ENCODE measurements around the gene UGT2B11. TPM values are rescaled to one million over a fixed set of nuclear protein-coding genes. Genes with fewer than 3 reads are reported as not detected.
"Not testable (repeated sequence)": the region's sequence is repeated elsewhere in the genome, so short reads cannot be mapped to it uniquely, and the experiment has no call there.

UGT2B11 gene
- polyA plus RNA-seq (ENCODE audit: insufficient read length in 3 of 3): 1 to 10 TPM; 1.8 to 3.9 (median 2.4) TPM

- no peak for DNase-seq (ENCODE audit: low read depth in 3 of 3, low spot score in 2 of 3)
These were observed at the start of gene UGT2B11 for GRCh38 chr4:69214716-69215115. UGT2B11 (minus strand) TSS chr4:69214748; CDS start chr4:69214722, 26 bp downstream.

DNA sequence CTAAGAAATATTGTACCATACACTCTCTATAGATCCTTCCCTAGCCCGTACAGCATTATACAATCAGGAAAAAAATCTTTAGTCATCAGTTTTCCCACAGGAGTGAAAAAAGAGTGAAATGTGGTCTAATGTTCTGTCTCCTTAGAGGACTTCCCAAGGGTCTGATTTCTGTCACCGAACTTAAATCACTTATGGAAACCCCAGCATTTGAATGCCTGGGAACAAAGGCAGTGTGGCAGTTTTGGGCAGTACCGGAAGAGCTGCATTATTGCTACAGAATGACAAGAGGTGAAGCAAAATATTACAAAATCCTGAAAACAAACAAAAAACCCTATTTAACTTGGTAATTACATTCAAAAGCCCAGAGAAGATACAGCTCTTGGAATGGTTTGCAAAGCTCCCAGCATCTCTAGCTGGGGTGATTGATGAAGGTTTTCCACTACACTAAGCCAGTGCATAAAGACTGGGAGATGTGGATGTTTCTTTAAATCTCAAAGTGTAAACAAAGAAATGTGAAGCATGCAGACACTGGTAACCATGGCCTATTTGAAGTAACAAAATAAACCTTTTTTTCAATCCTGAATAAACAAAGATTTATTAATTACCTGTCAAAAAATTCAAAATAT, 38.7 kb upstream of the UGT2B11 start:
- not testable (repeated sequence) for DNase-seq (ENCODE audit: low read depth in 3 of 3, low spot score in 2 of 3)

DNA sequence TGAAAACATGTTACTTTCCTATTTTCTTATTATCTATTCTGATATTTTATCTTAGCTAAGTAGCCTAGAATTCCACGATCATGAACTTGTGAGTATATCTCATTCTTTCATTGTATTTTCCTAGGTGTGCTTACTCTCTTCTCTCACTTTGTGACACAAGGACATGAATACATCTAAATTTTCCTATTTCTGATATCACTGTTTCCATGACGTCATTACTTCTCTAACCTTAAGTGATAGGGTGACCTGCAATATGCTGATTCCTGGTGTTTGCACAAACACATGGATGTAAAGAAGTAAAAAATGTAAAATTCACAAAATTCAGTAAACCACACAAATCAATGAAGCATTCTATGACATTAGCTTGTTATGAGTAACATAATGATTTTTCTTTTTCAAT, 36.3 kb upstream of the UGT2B11 start:
- DNase-seq (ENCODE audit: low read depth in 3 of 3, low spot score in 2 of 3): not testable (repeated sequence)

GRCh38 chr4:69242562-69243240, 28.2 kb upstream of the UGT2B11 start:
- not testable (repeated sequence) for DNase-seq (ENCODE audit: low read depth in 3 of 3, low spot score in 2 of 3)

- not testable (repeated sequence) for DNase-seq (ENCODE audit: low read depth in 3 of 3, low spot score in 2 of 3)
These were observed 27.2 kb upstream of the UGT2B11 start for GRCh38 chr4:69241746-69242145.

DNA sequence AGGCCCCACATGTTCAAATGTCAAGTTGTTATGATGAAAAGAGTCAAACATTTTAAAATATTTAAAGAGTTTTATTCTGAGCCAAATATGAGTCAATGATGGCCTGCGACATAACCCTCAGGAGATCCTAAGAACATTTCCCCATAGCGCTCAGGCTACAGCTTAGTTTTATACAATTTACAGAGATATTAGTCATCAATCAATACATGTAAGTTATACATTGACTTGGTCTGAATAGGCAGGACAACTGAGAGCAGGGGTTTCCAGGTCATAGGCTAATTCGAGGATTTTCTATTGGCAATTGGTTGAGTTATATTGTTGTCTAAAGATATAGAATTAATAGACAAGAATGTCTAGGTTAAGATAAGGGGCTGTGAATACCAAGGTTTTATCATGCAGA, 26.2 kb upstream of the UGT2B11 start:
- not testable (repeated sequence) for DNase-seq (ENCODE audit: low read depth in 3 of 3, low spot score in 2 of 3)

DNA sequence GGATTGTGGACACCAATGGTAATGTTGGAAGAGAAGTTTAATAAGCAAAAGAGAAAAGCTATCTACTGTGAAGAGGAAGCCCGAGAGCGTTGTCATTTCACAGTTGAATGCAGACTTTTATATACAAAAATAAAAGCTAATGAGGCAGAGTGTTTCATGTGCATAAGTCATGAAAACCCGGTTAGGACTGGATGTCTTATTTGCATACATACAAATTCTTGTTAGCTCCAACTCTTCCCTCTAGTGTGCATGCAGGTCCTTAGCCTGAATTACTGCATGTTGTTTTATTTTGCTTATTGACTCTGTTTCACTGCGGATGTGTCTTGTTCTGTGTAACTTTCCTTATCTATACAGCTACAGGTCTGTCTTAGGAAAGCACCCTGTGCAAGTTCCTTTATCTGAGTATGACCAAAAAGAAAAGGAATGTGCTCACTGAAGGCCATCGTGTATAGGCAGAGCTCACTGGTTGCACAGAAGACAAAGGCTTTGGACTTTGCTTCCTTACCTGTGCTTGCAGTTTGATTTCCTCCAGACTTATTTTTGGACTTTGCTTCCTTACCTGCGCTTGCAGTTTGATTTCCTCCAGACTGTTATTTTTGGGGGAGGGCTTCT, 25.1 kb upstream of the UGT2B11 start:
- no peak for DNase-seq (ENCODE audit: low read depth in 3 of 3, low spot score in 2 of 3)

GRCh38 chr4:69239092-69239491, 24.5 kb upstream of the UGT2B11 start:
- no peak for DNase-seq (ENCODE audit: low read depth in 3 of 3, low spot score in 2 of 3)

DNA sequence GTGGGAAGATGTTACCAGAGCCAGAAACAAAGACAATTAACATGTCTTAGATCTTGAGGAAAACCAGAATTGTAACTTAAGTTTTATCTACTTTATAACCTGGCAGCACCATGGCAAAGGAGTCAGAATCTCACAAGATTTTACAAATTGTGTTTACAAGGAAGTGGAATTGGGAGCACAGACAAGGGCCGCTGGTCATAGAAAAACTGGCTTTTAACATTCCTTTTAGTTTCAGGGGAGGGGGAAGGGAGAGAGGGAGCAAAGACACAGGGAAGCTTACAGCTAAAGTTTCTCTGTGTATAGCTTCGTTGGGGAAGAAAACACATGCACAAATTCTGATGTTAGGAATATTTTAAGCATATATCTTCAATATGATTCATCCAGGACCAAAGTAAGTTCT, 10.3 kb upstream of the UGT2B11 start:
- no peak for DNase-seq (ENCODE audit: low read depth in 3 of 3, low spot score in 2 of 3)

- not testable (repeated sequence) for DNase-seq (ENCODE audit: low read depth in 3 of 3, low spot score in 2 of 3)
These were observed 8.7 kb upstream of the UGT2B11 start for GRCh38 chr4:69223277-69223676.

- not testable (repeated sequence) for DNase-seq (ENCODE audit: low read depth in 3 of 3, low spot score in 2 of 3)
These were observed 3.9 kb upstream of the UGT2B11 start for GRCh38 chr4:69218491-69218890.

- DNase-seq (ENCODE audit: low read depth in 3 of 3, low spot score in 2 of 3): no peak
These were observed 3.6 kb downstream of the UGT2B11 start for GRCh38 chr4:69210911-69211310.

- not testable (repeated sequence) for DNase-seq (ENCODE audit: low read depth in 3 of 3, low spot score in 2 of 3)
These were observed 16.0 kb downstream of the UGT2B11 start for GRCh38 chr4:69198506-69198905.

GRCh38 chr4:69196209-69196965, 18.2 kb downstream of the UGT2B11 start:
- DNase-seq (ENCODE audit: low read depth in 3 of 3, low spot score in 2 of 3): no peak

DNA sequence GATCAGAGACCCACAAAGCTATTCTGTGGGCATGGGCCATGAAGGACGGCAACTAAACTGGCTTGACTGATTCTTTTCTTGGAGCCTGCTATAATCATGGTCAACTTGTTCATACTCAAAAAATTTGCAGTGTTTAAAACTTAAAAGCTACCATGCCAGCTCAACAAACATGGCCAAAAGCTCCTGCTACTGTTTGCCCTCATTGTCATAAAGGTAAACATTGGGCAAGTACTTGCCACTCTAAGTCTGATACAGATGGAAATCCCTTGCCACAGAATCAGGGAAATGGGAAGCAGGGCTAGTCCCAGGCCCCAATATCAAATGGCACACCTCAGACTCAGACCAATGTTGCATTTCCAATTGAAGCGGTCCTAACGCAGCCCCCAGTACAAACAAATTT, 20.4 kb downstream of the UGT2B11 start:
- DNase-seq (ENCODE audit: low read depth in 3 of 3, low spot score in 2 of 3): no peak

DNA sequence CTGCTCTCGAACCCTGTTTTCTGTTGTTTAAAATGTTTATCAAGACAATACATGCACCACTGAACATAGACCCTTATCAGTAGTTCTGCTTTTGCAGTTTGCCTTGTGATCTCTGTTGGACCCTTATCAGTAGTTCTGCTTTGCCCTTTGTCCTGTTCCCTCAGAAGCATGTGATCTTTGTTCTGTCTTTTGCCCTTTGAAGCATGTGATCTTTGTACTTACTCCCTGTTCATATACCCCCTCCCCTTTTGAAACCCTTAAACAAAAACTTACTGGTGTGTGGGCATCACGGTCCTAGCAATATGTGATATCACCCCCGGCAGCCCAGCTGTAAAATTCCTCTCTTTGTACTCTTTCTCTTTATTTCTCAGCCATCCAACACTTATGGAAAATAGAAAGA, 22.6 kb downstream of the UGT2B11 start:
- DNase-seq (ENCODE audit: low read depth in 3 of 3, low spot score in 2 of 3): not testable (repeated sequence)

GRCh38 chr4:69190621-69191020, 23.9 kb downstream of the UGT2B11 start:
- not testable (repeated sequence) for DNase-seq (ENCODE audit: low read depth in 3 of 3, low spot score in 2 of 3)

GRCh38 chr4:69181519-69182169, 32.9 kb downstream of the UGT2B11 start:
- DNase-seq (ENCODE audit: low read depth in 3 of 3, low spot score in 2 of 3): not testable (repeated sequence)

DNA sequence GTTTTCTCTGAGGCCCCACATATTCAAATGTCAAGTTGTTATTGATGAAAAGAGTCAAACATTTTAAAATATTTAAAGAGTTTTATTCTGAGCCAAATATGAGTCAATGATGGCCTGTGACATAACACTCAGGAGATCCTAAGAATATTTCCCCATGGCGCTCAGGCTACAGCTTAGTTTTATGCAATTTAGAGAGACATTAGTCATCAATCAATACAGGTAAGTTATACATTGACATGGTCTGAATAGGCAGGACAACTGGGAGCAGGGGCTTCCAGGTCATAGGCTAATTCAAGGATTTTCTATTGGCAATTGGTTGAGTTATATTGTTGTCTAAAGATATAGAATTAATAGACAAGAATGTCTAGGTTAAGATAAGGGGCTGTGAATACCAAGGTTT, 34.7 kb downstream of the UGT2B11 start:
- not testable (repeated sequence) for DNase-seq (ENCODE audit: low read depth in 3 of 3, low spot score in 2 of 3)

DNA sequence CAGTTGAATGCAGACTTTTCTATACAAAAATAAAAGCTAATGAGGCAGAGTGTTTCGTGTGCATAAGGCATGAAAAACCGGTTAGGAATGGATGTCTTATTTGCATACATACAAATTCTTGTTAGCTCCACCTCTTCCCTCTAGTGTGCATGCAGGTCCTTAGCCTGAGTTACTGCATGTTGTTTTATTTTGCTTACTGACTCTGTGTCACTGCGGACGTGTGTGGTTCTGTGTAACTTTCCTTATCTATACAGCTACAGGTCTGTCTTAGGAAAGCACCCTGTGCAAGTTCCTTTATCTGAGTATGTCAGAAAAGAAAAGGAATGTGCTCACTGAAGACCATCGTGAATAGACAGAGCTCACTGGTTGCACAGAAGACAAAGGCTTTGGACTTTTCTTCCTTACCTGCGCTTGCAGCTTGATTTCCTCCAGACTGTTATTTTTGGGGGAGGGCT, 35.8 kb downstream of the UGT2B11 start:
- not testable (repeated sequence) for DNase-seq (ENCODE audit: low read depth in 3 of 3, low spot score in 2 of 3)

Data from right renal cortex interstitium (tissue), 3 donors.